ENCODE data around the gene ITGB7.

Gene ITGB7, protein sequence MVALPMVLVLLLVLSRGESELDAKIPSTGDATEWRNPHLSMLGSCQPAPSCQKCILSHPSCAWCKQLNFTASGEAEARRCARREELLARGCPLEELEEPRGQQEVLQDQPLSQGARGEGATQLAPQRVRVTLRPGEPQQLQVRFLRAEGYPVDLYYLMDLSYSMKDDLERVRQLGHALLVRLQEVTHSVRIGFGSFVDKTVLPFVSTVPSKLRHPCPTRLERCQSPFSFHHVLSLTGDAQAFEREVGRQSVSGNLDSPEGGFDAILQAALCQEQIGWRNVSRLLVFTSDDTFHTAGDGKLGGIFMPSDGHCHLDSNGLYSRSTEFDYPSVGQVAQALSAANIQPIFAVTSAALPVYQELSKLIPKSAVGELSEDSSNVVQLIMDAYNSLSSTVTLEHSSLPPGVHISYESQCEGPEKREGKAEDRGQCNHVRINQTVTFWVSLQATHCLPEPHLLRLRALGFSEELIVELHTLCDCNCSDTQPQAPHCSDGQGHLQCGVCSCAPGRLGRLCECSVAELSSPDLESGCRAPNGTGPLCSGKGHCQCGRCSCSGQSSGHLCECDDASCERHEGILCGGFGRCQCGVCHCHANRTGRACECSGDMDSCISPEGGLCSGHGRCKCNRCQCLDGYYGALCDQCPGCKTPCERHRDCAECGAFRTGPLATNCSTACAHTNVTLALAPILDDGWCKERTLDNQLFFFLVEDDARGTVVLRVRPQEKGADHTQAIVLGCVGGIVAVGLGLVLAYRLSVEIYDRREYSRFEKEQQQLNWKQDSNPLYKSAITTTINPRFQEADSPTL

GRCh38 chr12:53207042-53207441 lies at the start of gene ITGB7:
Gene ITGB7 (minus strand): TSS chr12:53207251. CDS start chr12:53200443, 6,808 bp downstream.
- peak; percentile 56 for DNase-seq (ENCODE audit: low read depth)

GRCh38 chr12:53255996-53256395 lies 48.9 kb upstream of the ITGB7 start:
- no peak for DNase-seq (ENCODE audit: low read depth)

GRCh38 chr12:53254816-53255545 lies 47.9 kb upstream of the ITGB7 start:
- no peak for DNase-seq (ENCODE audit: low read depth)

GRCh38 chr12:53253298-53253697 lies 46.2 kb upstream of the ITGB7 start:
- no peak for DNase-seq (ENCODE audit: low read depth)

GRCh38 chr12:53252349-53252916 lies 45.4 kb upstream of the ITGB7 start:
- DNase-seq (ENCODE audit: low read depth) = no peak

GRCh38 chr12:53251477-53252348 lies 44.7 kb upstream of the ITGB7 start:
- DNase-seq (ENCODE audit: low read depth) = peak; percentile 70

GRCh38 chr12:53245286-53245685 lies 38.2 kb upstream of the ITGB7 start:
- no peak for DNase-seq (ENCODE audit: low read depth)

DNA sequence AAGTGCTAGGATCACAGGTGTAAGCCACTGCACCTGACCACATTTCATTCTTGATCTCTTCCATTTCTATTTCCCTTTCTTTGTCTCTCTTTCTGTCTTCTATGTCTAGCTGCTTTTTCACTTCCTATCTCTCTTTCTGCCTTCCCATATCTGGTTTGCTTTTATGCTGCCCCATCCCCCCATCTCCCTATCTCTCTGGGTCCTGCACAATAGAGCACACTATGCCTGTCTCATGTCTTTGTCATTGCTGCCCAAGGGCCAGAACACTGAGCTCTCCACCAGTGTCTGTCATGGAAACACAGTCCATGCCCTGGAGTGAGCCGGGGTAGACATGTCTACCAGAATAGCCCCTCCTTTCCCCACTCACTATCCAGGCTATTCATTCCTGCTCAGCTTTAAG lies 37.3 kb upstream of the ITGB7 start:
- DNase-seq (ENCODE audit: low read depth) = no peak

- DNase-seq (ENCODE audit: low read depth) = no peak
Observed at GRCh38 chr12:53241623-53242412, 34.8 kb upstream of the ITGB7 start.

DNA sequence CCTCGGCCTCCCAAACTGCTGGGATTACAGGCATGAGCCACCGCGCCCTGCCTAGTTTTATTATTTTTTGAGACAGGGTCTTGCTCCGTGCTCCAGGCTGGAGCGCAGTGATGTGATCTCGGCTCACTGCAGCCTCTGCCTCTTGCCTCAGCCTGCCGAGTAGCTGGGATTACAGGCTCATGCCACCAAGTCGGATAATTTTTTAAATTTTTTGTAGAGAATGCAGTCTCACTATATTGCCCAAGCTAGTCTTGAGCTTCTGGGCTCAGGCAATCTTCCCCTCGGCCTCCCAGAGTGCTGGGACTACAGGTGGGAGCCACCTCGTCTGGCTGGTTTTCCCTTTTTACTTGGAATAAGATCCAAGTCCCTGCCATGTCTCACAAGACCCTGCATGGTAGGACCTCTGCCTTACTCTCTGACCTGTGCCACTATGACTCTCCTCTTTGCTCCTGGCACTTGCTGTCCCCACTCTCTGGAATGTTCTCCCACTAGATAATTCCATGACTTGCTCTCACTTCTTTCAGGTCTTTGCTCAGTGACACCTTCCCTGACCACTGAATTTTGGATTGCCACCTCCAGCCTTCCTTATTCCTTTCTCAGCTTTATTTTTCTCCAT lies 32.7 kb upstream of the ITGB7 start:
- no peak for DNase-seq (ENCODE audit: low read depth)

GRCh38 chr12:53236443-53237111 lies 29.5 kb upstream of the ITGB7 start:
- no peak for DNase-seq (ENCODE audit: low read depth)

DNA sequence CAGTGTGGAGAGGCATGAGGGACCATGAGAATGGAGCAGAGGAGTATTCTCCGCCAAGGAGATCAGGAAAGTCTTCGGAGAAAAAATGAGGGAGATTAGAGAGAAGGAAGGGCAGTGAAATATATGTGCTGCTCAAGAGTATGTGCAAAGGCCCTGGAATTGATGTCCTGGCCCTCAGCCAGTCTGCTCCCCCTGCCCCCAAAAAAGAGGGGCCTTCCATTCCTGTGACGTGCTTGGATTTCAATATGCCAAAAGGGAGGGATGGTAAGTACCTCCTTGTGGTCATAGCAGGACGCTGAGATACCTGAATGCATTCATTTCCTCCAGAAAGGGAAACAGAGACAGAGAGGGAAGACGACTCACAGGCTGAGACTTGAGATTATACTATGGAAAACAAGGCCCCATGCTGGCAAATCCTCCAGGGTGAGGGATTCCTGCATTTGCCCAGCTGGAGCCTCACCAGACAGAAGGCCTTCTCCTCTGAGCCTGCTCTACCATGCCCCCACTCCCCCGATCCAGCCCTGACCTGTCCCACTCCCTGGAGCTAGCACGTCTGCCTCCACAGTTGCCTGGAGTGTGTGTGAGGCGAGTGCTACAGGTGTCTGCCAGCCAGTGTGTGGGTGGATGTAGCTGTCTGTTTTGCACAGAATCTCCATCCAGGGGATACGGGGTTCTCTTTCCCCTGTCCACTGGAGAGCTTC lies 28.8 kb upstream of the ITGB7 start:
- no peak for DNase-seq (ENCODE audit: low read depth)

- no peak for DNase-seq (ENCODE audit: low read depth)
Observed at GRCh38 chr12:53235164-53235563, 28.1 kb upstream of the ITGB7 start.

GRCh38 chr12:53234271-53234914 lies 27.3 kb upstream of the ITGB7 start:
- no peak for DNase-seq (ENCODE audit: low read depth)

GRCh38 chr12:53233671-53234121 lies 26.6 kb upstream of the ITGB7 start:
- no peak for DNase-seq (ENCODE audit: low read depth)

- DNase-seq (ENCODE audit: low read depth) = no peak
Observed at GRCh38 chr12:53232646-53233461, 25.8 kb upstream of the ITGB7 start.

Measured in activated T-cell treated with anti-CD3 and anti-CD28 coated beads for 48 hours (primary cell).